H9 (cell line): ENCODE measurements around the gene FREM1. TPM values are rescaled to one million over a fixed set of nuclear protein-coding genes. Genes with fewer than 3 reads are reported as not detected.

ENCODE experiments used
- DNase-seq: peaks from one replicate; pipeline ENCODE4 v3.0.0-alpha.2; 2017
- H2AFZ ChIP-seq: one replicate; pipeline ENCODE4 v1.6.1; 2013; ENCODE audit warnings: mild to moderate bottlenecking, low read length, control low read depth, moderate library complexity
- H2AK5ac ChIP-seq: 2 replicates; pipeline ENCODE4 v1.6.1; 2013; ENCODE audit warnings: low read length, control low read depth, mixed read lengths; ENCODE audit not compliant: insufficient read length
- H2BK120ac ChIP-seq: one replicate; pipeline ENCODE4 v1.6.1; 2013; ENCODE audit warnings: low read depth, mild to moderate bottlenecking, low read length, control low read depth, inconsistent platforms; ENCODE audit not compliant: poor library complexity, severe bottlenecking
- H2BK12ac ChIP-seq: 2 replicates; pipeline ENCODE4 v1.6.1; 2013; ENCODE audit warnings: low read length, control low read depth, mixed read lengths, low read depth; ENCODE audit not compliant: insufficient read length
- H2BK15ac ChIP-seq: 2 replicates; pipeline ENCODE4 v1.6.1; 2013; ENCODE audit warnings: low read depth, low read length, control low read depth
- H2BK20ac ChIP-seq: one replicate; pipeline ENCODE4 v1.6.1; 2013; ENCODE audit warnings: low read depth, mild to moderate bottlenecking, low read length, control low read depth, inconsistent platforms; ENCODE audit not compliant: poor library complexity, severe bottlenecking
- H2BK5ac ChIP-seq: 2 replicates; pipeline ENCODE4 v1.6.1; 2013; ENCODE audit warnings: low read length, control low read depth, mixed read lengths; ENCODE audit not compliant: insufficient read length
- H3K14ac ChIP-seq: 2 replicates; pipeline ENCODE4 v1.6.1; 2013; ENCODE audit warnings: low read length, control low read depth; ENCODE audit not compliant: insufficient read depth
- H3K18ac ChIP-seq: 2 replicates; pipeline ENCODE4 v1.6.1; 2013; ENCODE audit warnings: low read depth, mild to moderate bottlenecking, mixed read lengths, low read length, control low read depth; ENCODE audit not compliant: insufficient read length
- H3K23ac ChIP-seq: 2 replicates; pipeline ENCODE4 v1.6.1; 2013; ENCODE audit warnings: low read length, control low read depth, mixed read lengths, low read depth; ENCODE audit not compliant: insufficient read length
- H3K23me2 ChIP-seq: 2 replicates; pipeline ENCODE4 v1.6.1; 2013; ENCODE audit warnings: low read depth, mild to moderate bottlenecking, mixed read lengths, low read length, control low read depth; ENCODE audit not compliant: insufficient read length, poor library complexity, severe bottlenecking
- H3K27ac ChIP-seq: 2 replicates; pipeline ENCODE4 v1.5.1; 2013; ENCODE audit warnings: low read length, control low read depth, mixed read lengths, low read depth; ENCODE audit not compliant: insufficient read length
- H3K27me3 ChIP-seq: 2 replicates; pipeline ENCODE4 v1.6.1; 2013; ENCODE audit warnings: low read length, control low read depth, inconsistent platforms; ENCODE audit not compliant: insufficient read depth
- H3K4ac ChIP-seq: 2 replicates; pipeline ENCODE4 v1.6.1; 2013; ENCODE audit warnings: low read depth, mild to moderate bottlenecking, control low read depth, inconsistent platforms, low read length, moderate library complexity
- H3K4me1 ChIP-seq: 2 replicates; pipeline ENCODE4 v1.6.1; 2013; ENCODE audit warnings: low read length, control low read depth, inconsistent platforms; ENCODE audit not compliant: insufficient read depth
- H3K4me2 ChIP-seq: 2 replicates; pipeline ENCODE4 v1.6.1; 2013; ENCODE audit warnings: low read length, control low read depth, mixed read lengths; ENCODE audit not compliant: insufficient read length, insufficient read depth
- H3K56ac ChIP-seq: 2 replicates; pipeline ENCODE4 v1.6.1; 2013; ENCODE audit warnings: low read depth, mild to moderate bottlenecking, mixed read lengths, low read length, control low read depth; ENCODE audit not compliant: insufficient read length
- H3K79me1 ChIP-seq: 2 replicates; pipeline ENCODE4 v1.6.1; 2013; ENCODE audit warnings: low read depth, mild to moderate bottlenecking, moderate library complexity, low read length, control low read depth, inconsistent platforms; ENCODE audit not compliant: insufficient read depth, poor library complexity, severe bottlenecking
- H3K79me2 ChIP-seq: 2 replicates; pipeline ENCODE4 v1.6.1; 2013; ENCODE audit warnings: low read length, control low read depth, inconsistent platforms; ENCODE audit not compliant: insufficient read depth
- H3K9ac ChIP-seq: 2 replicates; pipeline ENCODE4 v1.6.1; 2013; ENCODE audit warnings: low read length, control low read depth, mixed read lengths; ENCODE audit not compliant: insufficient read length; ENCODE audit errors: extremely low read depth
- H3K9me3 ChIP-seq: one replicate; pipeline ENCODE4 v1.6.1; 2013; ENCODE audit warnings: low read depth, low read length, inconsistent platforms; ENCODE audit not compliant: control insufficient read depth
- H3T11ph ChIP-seq: one replicate; pipeline ENCODE4 v1.6.1; 2013; ENCODE audit warnings: mild to moderate bottlenecking, low read length, control low read depth, inconsistent platforms
- H4K20me1 ChIP-seq: one replicate; pipeline ENCODE4 v1.6.1; 2013; ENCODE audit not compliant: control insufficient read depth, insufficient read length, insufficient read depth
- H4K5ac ChIP-seq: 2 replicates; pipeline ENCODE4 v1.6.1; 2013; ENCODE audit warnings: low read depth, mild to moderate bottlenecking, mixed read lengths, low read length, control low read depth; ENCODE audit not compliant: insufficient read length
- H4K8ac ChIP-seq: replicated peaks from 2 replicates; pipeline ENCODE4 v1.6.1; 2013; ENCODE audit warnings: low read length, control low read depth, mixed read lengths, low read depth; ENCODE audit not compliant: insufficient read length
- H4K91ac ChIP-seq: 2 replicates; pipeline ENCODE4 v1.6.1; 2013; ENCODE audit warnings: low read depth, mild to moderate bottlenecking, moderate library complexity, mixed read lengths, low read length, control low read depth; ENCODE audit not compliant: insufficient read length
- H3K27ac Mint-ChIP-seq, 3 experiments: 2 replicates in 2 of 3; 3 replicates in 1 of 3; pipeline ENCODE4 v1.8.0; 2020 to 2021; ENCODE audit warnings: mixed read lengths in 3 of 3, mild to moderate bottlenecking in 1 of 3, moderate library complexity in 1 of 3
- H3K27me3 Mint-ChIP-seq: 2 replicates; pipeline ENCODE4 v1.8.0; 2021; ENCODE audit warnings: low read depth, mild to moderate bottlenecking, moderate library complexity, mixed read lengths
- H3K36me3 Mint-ChIP-seq, 3 experiments: 2 replicates in 2 of 3; 3 replicates in 1 of 3; pipeline ENCODE4 v1.8.0; 2020 to 2021; ENCODE audit warnings: low read depth in 3 of 3, mixed read lengths in 3 of 3; ENCODE audit not compliant: insufficient read depth in 1 of 3
- H3K4me1 Mint-ChIP-seq, 2 experiments: 2 replicates each; pipeline ENCODE4 v1.8.0; 2020; ENCODE audit warnings: mixed read lengths in 2 of 2
- H3K4me3 Mint-ChIP-seq, 2 experiments: 2 replicates in 1 of 2; 3 replicates in 1 of 2; pipeline ENCODE4 v1.8.0; 2020 to 2021; ENCODE audit warnings: mild to moderate bottlenecking in 2 of 2, mixed read lengths in 2 of 2, moderate library complexity in 1 of 2
- H3K9me3 Mint-ChIP-seq, 2 experiments: 2 replicates in 1 of 2; 3 replicates in 1 of 2; pipeline ENCODE4 v1.8.0; 2020; ENCODE audit warnings: mild to moderate bottlenecking in 2 of 2, mixed read lengths in 2 of 2, moderate library complexity in 1 of 2
- CTCF ChIP-seq: fragments of 200-600 bp; sonication (generic); conservative IDR thresholded peaks from 3 replicates; pipeline ENCODE4 v1.8.0; 2021; ENCODE audit warnings: antibody characterized with exemption, mild to moderate bottlenecking
- WGBS: extraction: QIAGEN DNeasy Blood & Tissue Kit; methylation state at CpG from one replicate; pipeline ENCODE4 v1.1.7; 2013; ENCODE audit warnings: missing lambda C conversion rate, low lambda C conversion rate, mixed read lengths; ENCODE audit not compliant: insufficient read length; ENCODE audit errors: extremely low coverage; 5-methylcytosine and 5-hydroxymethylcytosine counted together
- total RNA-seq: library from RNA; stranded (reverse); gene quantifications from 2 replicates; pipeline ENCODE4 v1.2.1, GENCODE V29; 2021

Gene FREM1
- total RNA-seq, 1 experiment from 2014 or later: 0.44 TPM

- Histone ChIP-seq H2BK20ac (no peak overlapping the region), H3K27ac (no peak overlapping the region), H4K91ac (no peak overlapping the region), H3K79me2 (no peaks in the 10 kb centered on the region), H3K4me2 (no peak overlapping the region), H2AFZ (no peak overlapping the region), H4K5ac (no peak overlapping the region), H3K79me1 (no peaks in the 10 kb centered on the region), H3K4me1 (no peaks in the 10 kb centered on the region), H2BK15ac (no peak overlapping the region), H3T11ph (no peak overlapping the region), H3K23ac (no peak overlapping the region), H4K20me1 (no peaks in the 10 kb centered on the region), H3K9me3 (no peaks in the 10 kb centered on the region), H3K56ac (no peak overlapping the region), H2AK5ac (no peak overlapping the region), H4K8ac (no peak overlapping the region), H2BK5ac (no peak overlapping the region), H2BK120ac (no peak overlapping the region), H2BK12ac (no peak overlapping the region), H3K18ac (no peak overlapping the region), H3K14ac (no peak overlapping the region; the same call in 1 of the 2 replicates), H3K27me3 (no peaks in the 10 kb centered on the region), H3K4ac (no peak overlapping the region), H3K9ac (no peak overlapping the region), H3K23me2 (no peaks in the 10 kb centered on the region)
- H3K9me3 Mint-ChIP-seq: peaks cover 6 to 10% of the 10 kb centered on the region in 2 experiments; a peak in 4 of 5 replicates
- DNase-seq: no peak
- WGBS: no CpG with 5 or more reads among the region's 3 CpGs
- peaks cover 0 to 4% of the 10 kb centered on the region in 2 experiments; a peak in 2 of 4 replicates for H3K4me1 Mint-ChIP-seq
- H3K36me3 Mint-ChIP-seq: peaks cover 0 to 9% (median 5%) of the 10 kb centered on the region in 3 experiments; a peak in 4 of 7 replicates
- no peaks in the 10 kb centered on the region for H3K27me3 Mint-ChIP-seq
- H3K27ac Mint-ChIP-seq: no peak overlapping the region
- TF ChIP-seq CTCF: no peak
- no peak overlapping the region for H3K4me3 Mint-ChIP-seq
Observed at GRCh38 chr9:14704281-14704680, 205.9 kb downstream of the FREM1 start.
